ENCODE data around the gene NDRG3. TPM values are rescaled to one million over a fixed set of nuclear protein-coding genes. Genes with fewer than 3 reads are reported as not detected.
"Not testable (repeated sequence)": the region's sequence is repeated elsewhere in the genome, so short reads cannot be mapped to it uniquely, and the experiment has no call there.

Gene NDRG3
- total and polyA plus RNA-seq, 2 of the 8 experiments (the other 6 are each of a cell fraction or from before 2014, with no cell fraction given): 25.7 to 32.3 TPM

GRCh38 chr20:36611625-36612024 is 134.3 kb downstream of the NDRG3 start (continued):
- no peak for TF ChIP-seq USF2 (IDR thresholded peaks at IDR 0.05; ENCODE audit: low read length)
- TF ChIP-seq EZH2 (IDR thresholded peaks at IDR 0.05; ENCODE audit: low read depth, low read length, severe bottlenecking): no peak
- TF ChIP-seq SIRT6 (IDR thresholded peaks at IDR 0.05; ENCODE audit: low read length): no peak
- TF ChIP-seq TEAD4 (IDR thresholded peaks at IDR 0.05; ENCODE audit: low read depth, low read length): no peak

GRCh38 chr20:36608388-36608728 is 137.5 kb downstream of the NDRG3 start:
- not testable (repeated sequence) for H3K14ac ChIP-seq (ENCODE audit: insufficient read length); H2AFZ ChIP-seq (ENCODE audit: low read length); H3K23ac ChIP-seq (ENCODE audit: insufficient read length); H2AK5ac ChIP-seq (ENCODE audit: low read depth, low read length); H4K8ac ChIP-seq (ENCODE audit: extremely low read depth, insufficient read depth, low read length); H3K4ac ChIP-seq (replicated peaks; ENCODE audit: insufficient read length, low read depth, low read length); H3K4me2 ChIP-seq (ENCODE audit: insufficient read depth in 1 of 2, low read depth in 2 of 2, low read length in 2 of 2); H3K4me1 ChIP-seq (replicated peaks in 1 of 4; ENCODE audit: control insufficient read depth in 3 of 4, insufficient read depth in 4 of 4, low read length in 3 of 4); H2BK120ac ChIP-seq (replicated peaks; ENCODE audit: low read depth, low read length); H3K9ac ChIP-seq (replicated peaks in 1 of 4; ENCODE audit: extremely low read depth in 1 of 4, low read depth in 3 of 4, low read length in 3 of 4); H3K4me3 ChIP-seq (ENCODE audit: extremely low read depth in 1 of 4, insufficient read depth in 2 of 4, low read depth in 3 of 4, low read length in 4 of 4); H2BK20ac ChIP-seq (ENCODE audit: low read length); DNase-seq (ENCODE audit: low read depth in 1 of 2, low spot score in 2 of 2); H3K56ac ChIP-seq (replicated peaks; ENCODE audit: insufficient read length, low read depth, low read length); H3K27me3 ChIP-seq (replicated peaks in 1 of 4; ENCODE audit: control insufficient read depth in 3 of 4, extremely low read depth in 1 of 4, insufficient read depth in 3 of 4, low read length in 3 of 4); H4K5ac ChIP-seq (ENCODE audit: insufficient read length, low read depth, low read length); H3K9me3 ChIP-seq (ENCODE audit: insufficient read depth in 2 of 2, low read depth in 1 of 2, low read length in 1 of 2); H4K91ac ChIP-seq (replicated peaks; ENCODE audit: insufficient read length, low read length); H3K27ac ChIP-seq (ENCODE audit: low read depth, low read length); H2BK5ac ChIP-seq (ENCODE audit: low read depth, low read length); H3K18ac ChIP-seq (ENCODE audit: extremely low read depth, low read length); H3K23me2 ChIP-seq (ENCODE audit: low read depth, low read length); H2BK12ac ChIP-seq (ENCODE audit: low read depth, low read length); H2BK15ac ChIP-seq (ENCODE audit: low read length); FAIRE-seq
- H3K79me1 ChIP-seq (ENCODE audit: low read depth, low read length): peaks cover 13% of the 10 kb centered on the region
- ChIA-PET CTCF (ENCODE audit: partially characterized antibody) (interaction anchor here (0.8 to 1.9 kb wide), 3 partner anchors 17 to 147 kb away, joined by 3 to 10 read pairs (median 3); partner anchors contain the start of gene SLA2), POLR2A (ENCODE audit: partially characterized antibody) (interaction anchor here (0.6 to 2.3 kb wide), 3 partner anchors 16 to 683 kb away, joined by 3 to 4 read pairs (median 3); no protein-coding TSS in a partner anchor)
- peaks cover 10 to 26% of the 10 kb centered on the region in 2 experiments for H3K79me2 ChIP-seq (ENCODE audit: control insufficient read depth in 1 of 2, insufficient read depth in 2 of 2, low read length in 2 of 2)
- 71% methylated on average over 2 of the region's 6 CpGs; no CpG with 5 or more reads in 1 of the 2 experiments for WGBS, 2 experiments (ENCODE audit: extremely low coverage in 1 of 2, insufficient coverage in 1 of 2, insufficient read length in 1 of 2, insufficient replicate concordance in 2 of 2, low coverage in 1 of 2, low lambda C conversion rate in 2 of 2, missing lambda C conversion rate in 1 of 2)
- peaks cover 0 to 17% of the 10 kb centered on the region in 2 experiments for H4K20me1 ChIP-seq (replicated peaks in 1 of 2; ENCODE audit: control insufficient read depth in 1 of 2, insufficient read depth in 2 of 2, low read length in 2 of 2)
- H3K36me3 ChIP-seq (ENCODE audit: control insufficient read depth in 2 of 4, insufficient read depth in 4 of 4, low read length in 3 of 4): peaks cover 13 to 46% (median 35%) of the 10 kb centered on the region in 4 experiments

Measured in H1 (cell line).